Measurements from ENCODE around the gene MLX.

The MLX gene

DNA sequence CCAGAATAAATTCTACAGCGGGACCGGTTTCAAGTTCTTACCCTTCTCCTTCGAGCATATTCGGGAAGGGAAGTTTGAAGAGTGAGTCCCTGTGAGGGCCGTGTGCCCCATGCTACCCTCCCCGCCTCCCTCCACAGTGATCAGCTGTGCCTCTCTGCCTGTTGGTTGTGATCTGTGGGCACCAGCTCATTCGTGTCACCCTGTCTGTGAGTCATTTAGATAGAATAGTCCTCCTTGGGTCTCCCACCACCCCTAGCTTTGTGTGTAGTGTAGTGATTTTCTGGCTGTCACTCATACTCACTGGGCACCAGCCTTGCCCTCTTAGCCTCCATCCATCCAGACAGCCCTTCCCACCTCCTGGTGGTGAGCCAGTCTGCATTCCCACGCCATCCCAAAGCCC is 45.9 kb upstream of the MLX start:
- H3K79me2 ChIP-seq (ENCODE audit: insufficient read depth, low read length), result no peaks in the 10 kb centered on the region
- H3K4me3 ChIP-seq (ENCODE audit: insufficient read depth, low read length, poor library complexity, severe bottlenecking), result no peak overlapping the region
- H4K20me1 ChIP-seq (ENCODE audit: low read depth, low read length), result no peaks in the 10 kb centered on the region
- no peak overlapping the region for H3K9ac ChIP-seq (ENCODE audit: low read length)
- H3K36me3 ChIP-seq (ENCODE audit: low read length), result no peaks in the 10 kb centered on the region
- no peak overlapping the region for H3K27ac ChIP-seq (ENCODE audit: low read depth, low read length)
- H3K9me3 ChIP-seq (ENCODE audit: insufficient read depth, low read length), result no peaks in the 10 kb centered on the region
- H3K9me2 ChIP-seq (replicated peaks; ENCODE audit: insufficient read depth, low read length), result no peaks in the 10 kb centered on the region
- no peaks in the 10 kb centered on the region for H3F3A ChIP-seq (ENCODE audit: insufficient read depth)
- H2AFZ ChIP-seq (ENCODE audit: low read depth, low read length, severe bottlenecking), result no peak overlapping the region
- no peak overlapping the region for H3K4me2 ChIP-seq (ENCODE audit: low read depth, low read length, poor library complexity, severe bottlenecking)
- H3K27me3 ChIP-seq (ENCODE audit: low read length), result no peaks in the 10 kb centered on the region
- no peak for TF ChIP-seq EZH2phosphoT487 (conservative IDR thresholded peaks at IDR 0.05; ENCODE audit: low read length)
- TF ChIP-seq, protein P1, sequence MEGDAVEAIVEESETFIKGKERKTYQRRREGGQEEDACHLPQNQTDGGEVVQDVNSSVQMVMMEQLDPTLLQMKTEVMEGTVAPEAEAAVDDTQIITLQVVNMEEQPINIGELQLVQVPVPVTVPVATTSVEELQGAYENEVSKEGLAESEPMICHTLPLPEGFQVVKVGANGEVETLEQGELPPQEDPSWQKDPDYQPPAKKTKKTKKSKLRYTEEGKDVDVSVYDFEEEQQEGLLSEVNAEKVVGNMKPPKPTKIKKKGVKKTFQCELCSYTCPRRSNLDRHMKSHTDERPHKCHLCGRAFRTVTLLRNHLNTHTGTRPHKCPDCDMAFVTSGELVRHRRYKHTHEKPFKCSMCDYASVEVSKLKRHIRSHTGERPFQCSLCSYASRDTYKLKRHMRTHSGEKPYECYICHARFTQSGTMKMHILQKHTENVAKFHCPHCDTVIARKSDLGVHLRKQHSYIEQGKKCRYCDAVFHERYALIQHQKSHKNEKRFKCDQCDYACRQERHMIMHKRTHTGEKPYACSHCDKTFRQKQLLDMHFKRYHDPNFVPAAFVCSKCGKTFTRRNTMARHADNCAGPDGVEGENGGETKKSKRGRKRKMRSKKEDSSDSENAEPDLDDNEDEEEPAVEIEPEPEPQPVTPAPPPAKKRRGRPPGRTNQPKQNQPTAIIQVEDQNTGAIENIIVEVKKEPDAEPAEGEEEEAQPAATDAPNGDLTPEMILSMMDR (IDR thresholded peaks at IDR 0.05; ENCODE audit: insufficient read depth, low read length, poor library complexity, severe bottlenecking), result no peak

DNA sequence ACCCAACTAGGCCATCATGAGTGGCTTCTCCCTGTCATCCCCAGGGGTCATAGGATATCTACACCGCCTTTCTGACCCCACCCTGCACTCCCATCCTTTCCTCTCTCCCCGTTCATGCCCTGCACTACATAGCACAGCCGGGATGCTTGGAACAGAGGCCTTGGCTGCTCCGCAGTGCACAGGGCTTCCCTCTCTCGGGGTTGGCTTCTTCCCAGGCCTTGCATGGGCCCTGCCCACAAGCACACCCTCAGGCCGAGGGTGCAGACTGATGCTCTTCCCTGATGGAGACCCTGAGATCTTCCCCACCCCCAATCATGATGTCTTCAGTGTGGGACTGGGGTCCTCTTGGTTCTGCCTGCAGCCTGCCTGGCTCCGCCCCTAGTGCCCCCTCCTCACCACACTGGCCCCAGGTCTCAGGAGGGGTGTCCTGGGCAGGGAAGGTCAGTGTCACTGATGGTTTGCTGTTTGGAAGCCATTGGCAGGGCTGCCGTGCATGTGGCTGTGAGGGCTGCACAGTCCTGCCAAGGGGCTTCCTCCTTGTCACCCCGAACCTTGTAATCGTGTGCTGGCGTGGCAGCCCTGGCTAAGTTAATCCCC is 45.1 kb upstream of the MLX start:
- H2AFZ ChIP-seq (ENCODE audit: low read depth, low read length, severe bottlenecking), result no peak overlapping the region
- no peak overlapping the region for H3K4me3 ChIP-seq (ENCODE audit: insufficient read depth, low read length, poor library complexity, severe bottlenecking)
- H4K20me1 ChIP-seq (ENCODE audit: low read depth, low read length), result no peaks in the 10 kb centered on the region
- no peak overlapping the region for H3K9ac ChIP-seq (ENCODE audit: low read length)
- H3F3A ChIP-seq (ENCODE audit: insufficient read depth), result no peaks in the 10 kb centered on the region
- no peaks in the 10 kb centered on the region for H3K9me3 ChIP-seq (ENCODE audit: insufficient read depth, low read length)
- H3K4me2 ChIP-seq (ENCODE audit: low read depth, low read length, poor library complexity, severe bottlenecking), result no peak overlapping the region
- no peak for TF ChIP-seq EZH2phosphoT487 (conservative IDR thresholded peaks at IDR 0.05; ENCODE audit: low read length)
- TF ChIP-seq, protein P1 (IDR thresholded peaks at IDR 0.05; ENCODE audit: insufficient read depth, low read length, poor library complexity, severe bottlenecking), result no peak
- H3K79me2 ChIP-seq (ENCODE audit: insufficient read depth, low read length), result no peaks in the 10 kb centered on the region
- no peaks in the 10 kb centered on the region for H3K27me3 ChIP-seq (ENCODE audit: low read length)
- H3K27ac ChIP-seq (ENCODE audit: low read depth, low read length), result no peak overlapping the region
- no peaks in the 10 kb centered on the region for H3K9me2 ChIP-seq (replicated peaks; ENCODE audit: insufficient read depth, low read length)
- H3K36me3 ChIP-seq (ENCODE audit: low read length), result no peaks in the 10 kb centered on the region

DNA sequence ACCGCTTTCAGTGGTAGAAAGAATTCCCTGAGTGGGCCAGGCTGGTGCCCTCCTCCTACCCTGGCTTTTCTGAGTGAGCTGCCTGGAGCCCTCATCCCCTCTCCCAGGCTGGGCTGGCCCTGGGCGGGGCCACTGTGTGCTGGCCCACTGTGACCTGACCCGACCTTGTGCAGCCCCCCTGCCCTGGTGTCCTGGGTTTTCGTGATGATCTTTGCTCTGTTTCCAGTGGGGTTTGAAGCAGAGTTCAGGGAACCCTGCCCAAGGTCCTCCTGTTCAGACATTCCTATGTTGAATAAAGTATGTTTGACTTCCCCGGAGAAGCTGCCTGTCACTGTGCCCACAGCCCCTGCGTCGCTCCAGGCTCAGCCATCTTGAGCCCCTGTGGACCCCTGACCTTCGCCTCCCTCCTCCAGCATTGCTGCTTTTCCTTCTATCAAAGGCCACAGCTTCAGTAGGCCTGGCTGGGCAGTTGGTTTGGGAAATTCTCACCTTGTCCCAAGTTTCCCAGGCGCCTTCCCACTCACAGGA is 44.6 kb upstream of the MLX start:
- no peak overlapping the region for H3K4me2 ChIP-seq (ENCODE audit: low read depth, low read length, poor library complexity, severe bottlenecking)
- no peak for TF ChIP-seq EZH2phosphoT487 (conservative IDR thresholded peaks at IDR 0.05; ENCODE audit: low read length)
- TF ChIP-seq, protein P1 (IDR thresholded peaks at IDR 0.05; ENCODE audit: insufficient read depth, low read length, poor library complexity, severe bottlenecking), result no peak
- H3K27me3 ChIP-seq (ENCODE audit: low read length), result no peaks in the 10 kb centered on the region
- H3K36me3 ChIP-seq (ENCODE audit: low read length), result no peaks in the 10 kb centered on the region
- H3K27ac ChIP-seq (ENCODE audit: low read depth, low read length), result no peak overlapping the region
- no peaks in the 10 kb centered on the region for H3F3A ChIP-seq (ENCODE audit: insufficient read depth)
- no peaks in the 10 kb centered on the region for H3K9me2 ChIP-seq (replicated peaks; ENCODE audit: insufficient read depth, low read length)
- H3K9me3 ChIP-seq (ENCODE audit: insufficient read depth, low read length), result no peaks in the 10 kb centered on the region
- H4K20me1 ChIP-seq (ENCODE audit: low read depth, low read length), result no peaks in the 10 kb centered on the region
- no peak overlapping the region for H3K9ac ChIP-seq (ENCODE audit: low read length)
- H2AFZ ChIP-seq (ENCODE audit: low read depth, low read length, severe bottlenecking), result no peak overlapping the region
- no peak overlapping the region for H3K4me3 ChIP-seq (ENCODE audit: insufficient read depth, low read length, poor library complexity, severe bottlenecking)
- H3K79me2 ChIP-seq (ENCODE audit: insufficient read depth, low read length), result no peaks in the 10 kb centered on the region

Measured in SU-DHL-6 (cell line).